22Rv1 (cell line): ENCODE measurements around the gene TBC1D22A.

Source experiments
- CTCF ChIP-seq: fragments of 450-650 bp; IDR thresholded peaks from 2 replicates; pipeline ENCODE4 v1.5.1; 2017; ENCODE audit warnings: mild to moderate bottlenecking
- ZFX ChIP-seq: fragments of 450-650 bp; IDR thresholded peaks from 2 replicates; pipeline ENCODE4 v1.6.1; 2017; ENCODE audit warnings: antibody characterized with exemption, borderline replicate concordance

- TF ChIP-seq CTCF, result no peak
- TF ChIP-seq ZFX, result no peak
Observed at GRCh38 chr22:47132428-47132825, 370.0 kb downstream of the TBC1D22A start.
